PC-3 (cell line): ENCODE measurements around the gene TTC39B.

ENCODE experiments used
- EZH2 ChIP-seq: fragments of 300-600 bp; sonication (generic); IDR thresholded peaks from one replicate; pipeline ENCODE4 v1.6.1; 2017; ENCODE audit warnings: antibody characterized with exemption, mild to moderate bottlenecking, low read length; ENCODE audit not compliant: unreplicated experiment
- TF ChIP-seq, protein P1 (sequence below): fragments of 300-600 bp; sonication (generic); conservative IDR thresholded peaks from 2 replicates; pipeline ENCODE4 v1.5.1; 2017; ENCODE audit warnings: antibody characterized with exemption, low read depth, mild to moderate bottlenecking, low read length

- TF ChIP-seq, protein P1, sequence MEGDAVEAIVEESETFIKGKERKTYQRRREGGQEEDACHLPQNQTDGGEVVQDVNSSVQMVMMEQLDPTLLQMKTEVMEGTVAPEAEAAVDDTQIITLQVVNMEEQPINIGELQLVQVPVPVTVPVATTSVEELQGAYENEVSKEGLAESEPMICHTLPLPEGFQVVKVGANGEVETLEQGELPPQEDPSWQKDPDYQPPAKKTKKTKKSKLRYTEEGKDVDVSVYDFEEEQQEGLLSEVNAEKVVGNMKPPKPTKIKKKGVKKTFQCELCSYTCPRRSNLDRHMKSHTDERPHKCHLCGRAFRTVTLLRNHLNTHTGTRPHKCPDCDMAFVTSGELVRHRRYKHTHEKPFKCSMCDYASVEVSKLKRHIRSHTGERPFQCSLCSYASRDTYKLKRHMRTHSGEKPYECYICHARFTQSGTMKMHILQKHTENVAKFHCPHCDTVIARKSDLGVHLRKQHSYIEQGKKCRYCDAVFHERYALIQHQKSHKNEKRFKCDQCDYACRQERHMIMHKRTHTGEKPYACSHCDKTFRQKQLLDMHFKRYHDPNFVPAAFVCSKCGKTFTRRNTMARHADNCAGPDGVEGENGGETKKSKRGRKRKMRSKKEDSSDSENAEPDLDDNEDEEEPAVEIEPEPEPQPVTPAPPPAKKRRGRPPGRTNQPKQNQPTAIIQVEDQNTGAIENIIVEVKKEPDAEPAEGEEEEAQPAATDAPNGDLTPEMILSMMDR, result no peak
- no peak for TF ChIP-seq EZH2
Observed at GRCh38 chr9:15133488-15133887, 173.5 kb downstream of the TTC39B start.
